ENCODE data around the gene TEAD3.

GRCh38 chr6:35478259-35478658 is 18.6 kb downstream of the TEAD3 start:
- TF ChIP-seq YY1 (IDR thresholded peaks at IDR 0.05; ENCODE audit: low read depth) (no peak), CREB1 (IDR thresholded peaks at IDR 0.05; ENCODE audit: low read depth) (no peak), REST (IDR thresholded peaks at IDR 0.05; ENCODE audit: low read depth) (no peak), ZBTB7A (IDR thresholded peaks at IDR 0.05; ENCODE audit: low read depth) (no peak), RAD21 (IDR thresholded peaks at IDR 0.05; ENCODE audit: low read depth) (no peak), TEAD4 (IDR thresholded peaks at IDR 0.05) (no peak), TAF1 (IDR thresholded peaks at IDR 0.05; ENCODE audit: low read depth) (no peak), MAX (IDR thresholded peaks at IDR 0.05) (no peak), CEBPB (IDR thresholded peaks at IDR 0.05) (no peak), EGR1 (IDR thresholded peaks at IDR 0.05) (no peak), FOXM1 (IDR thresholded peaks at IDR 0.05; ENCODE audit: borderline replicate concordance, low read depth) (no peak), EP300 (IDR thresholded peaks at IDR 0.05; ENCODE audit: borderline replicate concordance) (no peak), TCF12 (IDR thresholded peaks at IDR 0.05; ENCODE audit: low read depth) (no peak), NFIC (IDR thresholded peaks at IDR 0.05) (no peak)
